HepG2 (cell line): ENCODE measurements around the gene HDDC3. TPM values are rescaled to one million over a fixed set of nuclear protein-coding genes. Genes with fewer than 3 reads are reported as not detected.

Source experiments
- ATAD3A ChIP-seq: sonication (generic); formaldehyde crosslinking; IDR thresholded peaks from 2 replicates; pipeline ENCODE4 v1.4.0; 2020; ENCODE audit warnings: missing genetic modification reagents
- DR1 ChIP-seq: sonication (generic); formaldehyde crosslinking; IDR thresholded peaks from 2 replicates; pipeline ENCODE4 v1.8.0; 2021; ENCODE audit warnings: mild to moderate bottlenecking, missing genetic modification reagents, inconsistent platforms
- JUND ChIP-seq: sonication (generic); formaldehyde crosslinking; IDR thresholded peaks from 2 replicates; pipeline ENCODE4 v1.8.0; 2022; ENCODE audit warnings: mild to moderate bottlenecking, missing genetic modification reagents
- MBNL3 ChIP-seq: fragments of 250-450 bp; sonication (Bioruptor Pico); conservative IDR thresholded peaks from 2 replicates; pipeline ENCODE4 v1.8.0; 2022; ENCODE audit warnings: mild to moderate bottlenecking, inconsistent platforms
- MYC ChIP-seq: sonication (generic); formaldehyde crosslinking; IDR thresholded peaks from 2 replicates; pipeline ENCODE4 v1.9.0; 2021; ENCODE audit warnings: missing genetic modification reagents, borderline replicate concordance
- RCOR2 ChIP-seq: IDR thresholded peaks from 2 replicates; pipeline ENCODE4 v1.6.1; 2016; ENCODE audit warnings: missing biosample characterization, missing genetic modification reagents
- SRF ChIP-seq: IDR thresholded peaks from 2 replicates; pipeline ENCODE4 v1.6.1; 2011; ENCODE audit warnings: mild to moderate bottlenecking, low read depth, low read length, moderate library complexity
- ZFP1 ChIP-seq: IDR thresholded peaks from 2 replicates; pipeline ENCODE4 v1.6.1; 2016
- ZNF256 ChIP-seq: sonication (generic); formaldehyde crosslinking; conservative IDR thresholded peaks from 2 replicates; pipeline ENCODE4 v1.4.0; 2020; ENCODE audit warnings: missing genetic modification reagents
- ZNF3 ChIP-seq: IDR thresholded peaks from 2 replicates; pipeline ENCODE4 v1.7.0; 2017; ENCODE audit warnings: inconsistent platforms
- ZNF674 ChIP-seq: sonication (generic); formaldehyde crosslinking; IDR thresholded peaks from 2 replicates; pipeline ENCODE4 v1.5.0; 2020; ENCODE audit warnings: low read depth, mild to moderate bottlenecking, missing genetic modification reagents
- ZNF878 ChIP-seq: sonication (generic); formaldehyde crosslinking; IDR thresholded peaks from 2 replicates; pipeline ENCODE4 v1.8.1; 2023; ENCODE audit warnings: mild to moderate bottlenecking, missing genetic modification reagents, moderate library complexity
- ZNF879 ChIP-seq: sonication (generic); formaldehyde crosslinking; IDR thresholded peaks from 2 replicates; pipeline ENCODE4 v1.8.1; 2023; ENCODE audit warnings: missing genetic modification reagents
- ZSCAN25 ChIP-seq: sonication (generic); formaldehyde crosslinking; IDR thresholded peaks from 2 replicates; pipeline ENCODE4 v1.8.0; 2022; ENCODE audit warnings: mild to moderate bottlenecking, missing genetic modification reagents
- ZSCAN30 ChIP-seq: sonication (generic); formaldehyde crosslinking; IDR thresholded peaks from 2 replicates; pipeline ENCODE4 v1.5.0; 2020; ENCODE audit warnings: mild to moderate bottlenecking, missing genetic modification reagents
- polyA plus RNA-seq, 8 experiments: library from polyadenylated mRNA; depleted of rRNA in 3 of 8; stranded (reverse) in 7 of 8; unstranded in 1 of 8; fragments of >200 nt; fragmentation: Illumina TruSeq in 4 of 8; extraction: Trizol in 4 of 8; gene quantifications; 2 replicates each; pipeline versions ENCODE4 v1.2.1 to v1.2.3, GENCODE V29; 2011 to 2016; ENCODE audit warnings: low read depth in 4 of 8, missing spikeins in 1 of 8, mixed read lengths in 1 of 8; ENCODE audit not compliant: insufficient read depth in 1 of 8
- total RNA-seq, 5 experiments: library from RNA; depleted of rRNA; stranded (reverse); fragments of >200 nt; fragmentation: Illumina TruSeq; extraction: Trizol; gene quantifications; 2 replicates each; pipeline ENCODE4 v1.2.3, GENCODE V29; 2016; ENCODE audit warnings: low read depth in 1 of 5
- TF ChIP-seq, protein P1 (sequence below): sonication (generic); formaldehyde crosslinking; IDR thresholded peaks from 2 replicates; pipeline ENCODE4 v1.9.0; 2021; ENCODE audit warnings: missing genetic modification reagents, mild to moderate bottlenecking, borderline replicate concordance
- TF ChIP-seq, protein P2 (sequence below): sonication (generic); formaldehyde crosslinking; IDR thresholded peaks from 2 replicates; pipeline ENCODE4 v1.4.0; 2020; ENCODE audit warnings: mild to moderate bottlenecking, missing genetic modification reagents
- TF ChIP-seq, protein P3 (sequence below): IDR thresholded peaks from 2 replicates; pipeline ENCODE4 v1.6.1; 2016; ENCODE audit warnings: low read depth, borderline replicate concordance
- TF ChIP-seq, protein P4 (sequence below): sonication (generic); formaldehyde crosslinking; IDR thresholded peaks from 2 replicates; pipeline ENCODE4 v1.8.0; 2022; ENCODE audit warnings: missing genetic modification reagents, mild to moderate bottlenecking, moderate library complexity, borderline replicate concordance
- TF ChIP-seq, protein P5 (sequence below): sonication (generic); formaldehyde crosslinking; conservative IDR thresholded peaks from 2 replicates; pipeline ENCODE4 v1.4.0; 2020; ENCODE audit warnings: missing genetic modification reagents
- TF ChIP-seq, protein P6 (sequence below): sonication (generic); formaldehyde crosslinking; IDR thresholded peaks from 2 replicates; pipeline ENCODE4 v1.4.0; 2020; ENCODE audit warnings: missing genetic modification reagents

The HDDC3 gene
- total and polyA plus RNA-seq, 2 of the 13 experiments (the other 11 are each of a cell fraction or from before 2014, with no cell fraction given) = 18.7 to 28.3 TPM

DNA sequence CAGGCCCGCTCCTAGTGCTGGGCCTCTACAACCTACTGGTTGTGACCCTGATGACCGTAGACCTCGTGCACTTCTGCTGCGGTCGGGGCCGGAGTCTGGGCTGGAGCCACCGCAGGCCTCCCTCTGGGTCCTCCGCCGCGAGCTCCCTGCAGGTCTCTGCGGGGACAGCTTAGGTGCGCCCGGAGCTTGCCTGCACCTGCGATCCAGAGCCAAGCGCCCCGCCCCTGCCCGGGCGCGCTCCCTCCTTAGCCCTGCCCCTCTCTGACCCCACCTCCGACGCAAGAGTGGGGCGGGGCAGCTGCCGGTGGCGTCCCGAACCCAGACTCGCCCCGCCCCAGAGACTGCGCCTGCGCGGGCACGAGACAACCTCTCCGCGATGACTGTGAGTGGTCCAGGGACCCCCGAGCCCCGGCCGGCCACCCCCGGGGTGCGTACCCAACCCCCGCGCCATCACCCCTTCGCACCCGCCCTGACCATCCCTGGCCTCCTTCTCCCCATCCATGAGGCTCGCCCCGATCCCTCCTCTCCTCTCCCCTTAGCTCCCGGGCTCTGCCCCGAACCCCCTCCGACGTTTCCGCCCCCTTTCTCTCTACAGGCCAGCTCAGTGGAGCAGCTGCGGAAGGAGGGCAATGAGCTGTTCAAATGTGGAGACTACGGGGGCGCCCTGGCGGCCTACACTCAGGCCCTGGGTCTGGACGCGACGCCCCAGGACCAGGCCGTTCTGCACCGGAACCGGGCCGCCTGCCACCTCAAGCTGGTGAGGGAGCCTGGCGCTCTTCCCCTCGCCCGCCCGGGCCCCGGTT, 2.8 kb upstream of the HDDC3 start, which contains the start of gene UNC45A (continued):
- TF ChIP-seq MBNL3 (CRISPR knock-in tag) = no peak
- no peak for TF ChIP-seq RCOR2 (CRISPR knock-in tag)
- no peak for TF ChIP-seq ZNF879 (CRISPR knock-in tag)
- TF ChIP-seq, protein P1, sequence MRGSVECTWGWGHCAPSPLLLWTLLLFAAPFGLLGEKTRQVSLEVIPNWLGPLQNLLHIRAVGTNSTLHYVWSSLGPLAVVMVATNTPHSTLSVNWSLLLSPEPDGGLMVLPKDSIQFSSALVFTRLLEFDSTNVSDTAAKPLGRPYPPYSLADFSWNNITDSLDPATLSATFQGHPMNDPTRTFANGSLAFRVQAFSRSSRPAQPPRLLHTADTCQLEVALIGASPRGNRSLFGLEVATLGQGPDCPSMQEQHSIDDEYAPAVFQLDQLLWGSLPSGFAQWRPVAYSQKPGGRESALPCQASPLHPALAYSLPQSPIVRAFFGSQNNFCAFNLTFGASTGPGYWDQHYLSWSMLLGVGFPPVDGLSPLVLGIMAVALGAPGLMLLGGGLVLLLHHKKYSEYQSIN (CRISPR knock-in tag) = no peak
- no peak for TF ChIP-seq ZSCAN30 (CRISPR knock-in tag)
- TF ChIP-seq ATAD3A (CRISPR knock-in tag) = no peak
- TF ChIP-seq, protein P2, sequence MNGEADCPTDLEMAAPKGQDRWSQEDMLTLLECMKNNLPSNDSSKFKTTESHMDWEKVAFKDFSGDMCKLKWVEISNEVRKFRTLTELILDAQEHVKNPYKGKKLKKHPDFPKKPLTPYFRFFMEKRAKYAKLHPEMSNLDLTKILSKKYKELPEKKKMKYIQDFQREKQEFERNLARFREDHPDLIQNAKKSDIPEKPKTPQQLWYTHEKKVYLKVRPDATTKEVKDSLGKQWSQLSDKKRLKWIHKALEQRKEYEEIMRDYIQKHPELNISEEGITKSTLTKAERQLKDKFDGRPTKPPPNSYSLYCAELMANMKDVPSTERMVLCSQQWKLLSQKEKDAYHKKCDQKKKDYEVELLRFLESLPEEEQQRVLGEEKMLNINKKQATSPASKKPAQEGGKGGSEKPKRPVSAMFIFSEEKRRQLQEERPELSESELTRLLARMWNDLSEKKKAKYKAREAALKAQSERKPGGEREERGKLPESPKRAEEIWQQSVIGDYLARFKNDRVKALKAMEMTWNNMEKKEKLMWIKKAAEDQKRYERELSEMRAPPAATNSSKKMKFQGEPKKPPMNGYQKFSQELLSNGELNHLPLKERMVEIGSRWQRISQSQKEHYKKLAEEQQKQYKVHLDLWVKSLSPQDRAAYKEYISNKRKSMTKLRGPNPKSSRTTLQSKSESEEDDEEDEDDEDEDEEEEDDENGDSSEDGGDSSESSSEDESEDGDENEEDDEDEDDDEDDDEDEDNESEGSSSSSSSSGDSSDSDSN (CRISPR knock-in tag) = peak; percentile 49
- no peak for TF ChIP-seq ZNF3 (CRISPR knock-in tag)
- TF ChIP-seq MYC = peak; percentile 53; the same call in 1 of the 2 replicates
- no peak for TF ChIP-seq ZNF256 (CRISPR knock-in tag)
- TF ChIP-seq, protein P3, sequence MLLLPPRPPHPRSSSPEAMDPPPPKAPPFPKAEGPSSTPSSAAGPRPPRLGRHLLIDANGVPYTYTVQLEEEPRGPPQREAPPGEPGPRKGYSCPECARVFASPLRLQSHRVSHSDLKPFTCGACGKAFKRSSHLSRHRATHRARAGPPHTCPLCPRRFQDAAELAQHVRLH (CRISPR knock-in tag) = peak; percentile 34; the same call in 1 of the 2 replicates
- TF ChIP-seq, protein P4, sequence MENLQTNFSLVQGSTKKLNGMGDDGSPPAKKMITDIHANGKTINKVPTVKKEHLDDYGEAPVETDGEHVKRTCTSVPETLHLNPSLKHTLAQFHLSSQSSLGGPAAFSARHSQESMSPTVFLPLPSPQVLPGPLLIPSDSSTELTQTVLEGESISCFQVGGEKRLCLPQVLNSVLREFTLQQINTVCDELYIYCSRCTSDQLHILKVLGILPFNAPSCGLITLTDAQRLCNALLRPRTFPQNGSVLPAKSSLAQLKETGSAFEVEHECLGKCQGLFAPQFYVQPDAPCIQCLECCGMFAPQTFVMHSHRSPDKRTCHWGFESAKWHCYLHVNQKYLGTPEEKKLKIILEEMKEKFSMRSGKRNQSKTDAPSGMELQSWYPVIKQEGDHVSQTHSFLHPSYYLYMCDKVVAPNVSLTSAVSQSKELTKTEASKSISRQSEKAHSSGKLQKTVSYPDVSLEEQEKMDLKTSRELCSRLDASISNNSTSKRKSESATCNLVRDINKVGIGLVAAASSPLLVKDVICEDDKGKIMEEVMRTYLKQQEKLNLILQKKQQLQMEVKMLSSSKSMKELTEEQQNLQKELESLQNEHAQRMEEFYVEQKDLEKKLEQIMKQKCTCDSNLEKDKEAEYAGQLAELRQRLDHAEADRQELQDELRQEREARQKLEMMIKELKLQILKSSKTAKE (CRISPR knock-in tag) = no peak
- no peak for TF ChIP-seq ZSCAN25 (CRISPR knock-in tag)
- TF ChIP-seq DR1 (CRISPR knock-in tag) = no peak
- TF ChIP-seq ZNF674 (CRISPR knock-in tag) = no peak
- no peak for TF ChIP-seq SRF
- TF ChIP-seq, protein P5, sequence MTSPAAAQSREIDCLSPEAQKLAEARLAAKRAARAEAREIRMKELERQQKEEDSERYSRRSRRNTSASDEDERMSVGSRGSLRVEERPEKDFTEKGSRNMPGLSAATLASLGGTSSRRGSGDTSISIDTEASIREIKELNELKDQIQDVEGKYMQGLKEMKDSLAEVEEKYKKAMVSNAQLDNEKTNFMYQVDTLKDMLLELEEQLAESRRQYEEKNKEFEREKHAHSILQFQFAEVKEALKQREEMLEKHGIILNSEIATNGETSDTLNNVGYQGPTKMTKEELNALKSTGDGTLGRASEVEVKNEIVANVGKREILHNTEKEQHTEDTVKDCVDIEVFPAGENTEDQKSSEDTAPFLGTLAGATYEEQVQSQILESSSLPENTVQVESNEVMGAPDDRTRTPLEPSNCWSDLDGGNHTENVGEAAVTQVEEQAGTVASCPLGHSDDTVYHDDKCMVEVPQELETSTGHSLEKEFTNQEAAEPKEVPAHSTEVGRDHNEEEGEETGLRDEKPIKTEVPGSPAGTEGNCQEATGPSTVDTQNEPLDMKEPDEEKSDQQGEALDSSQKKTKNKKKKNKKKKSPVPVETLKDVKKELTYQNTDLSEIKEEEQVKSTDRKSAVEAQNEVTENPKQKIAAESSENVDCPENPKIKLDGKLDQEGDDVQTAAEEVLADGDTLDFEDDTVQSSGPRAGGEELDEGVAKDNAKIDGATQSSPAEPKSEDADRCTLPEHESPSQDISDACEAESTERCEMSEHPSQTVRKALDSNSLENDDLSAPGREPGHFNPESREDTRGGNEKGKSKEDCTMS = no peak
- no peak for TF ChIP-seq ZFP1 (CRISPR knock-in tag)
- TF ChIP-seq ZNF878 (CRISPR knock-in tag) = no peak
- TF ChIP-seq JUND (CRISPR knock-in tag) = no peak
- TF ChIP-seq, protein P6, sequence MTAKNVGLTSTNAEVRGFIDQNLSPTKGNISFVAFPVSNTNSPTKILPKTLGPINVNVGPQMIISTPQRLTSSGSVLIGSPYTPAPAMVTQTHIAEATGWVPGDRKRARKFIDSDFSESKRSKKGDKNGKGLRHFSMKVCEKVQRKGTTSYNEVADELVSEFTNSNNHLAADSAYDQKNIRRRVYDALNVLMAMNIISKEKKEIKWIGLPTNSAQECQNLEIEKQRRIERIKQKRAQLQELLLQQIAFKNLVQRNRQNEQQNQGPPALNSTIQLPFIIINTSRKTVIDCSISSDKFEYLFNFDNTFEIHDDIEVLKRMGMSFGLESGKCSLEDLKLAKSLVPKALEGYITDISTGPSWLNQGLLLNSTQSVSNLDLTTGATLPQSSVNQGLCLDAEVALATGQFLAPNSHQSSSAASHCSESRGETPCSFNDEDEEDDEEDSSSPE (CRISPR knock-in tag) = peak; percentile 31; the same call in 1 of the 2 replicates
